NCI-H82 treated with DMSO at 0.1 percent for 48 hours (cell line): ENCODE data around the gene BTBD8.

Source experiments
- DNase-seq: peaks from one replicate; lab custom pipeline; 2025; ENCODE audit not compliant: unreplicated experiment; lab: John Stamatoyannopoulos, UW

BTBD8 gene

GRCh38 chr1:92091625-92092024, 11.5 kb downstream of the BTBD8 start:
- DNase-seq: no peak

- DNase-seq: no peak
These were observed 13.9 kb downstream of the BTBD8 start for GRCh38 chr1:92094090-92094489.

DNA sequence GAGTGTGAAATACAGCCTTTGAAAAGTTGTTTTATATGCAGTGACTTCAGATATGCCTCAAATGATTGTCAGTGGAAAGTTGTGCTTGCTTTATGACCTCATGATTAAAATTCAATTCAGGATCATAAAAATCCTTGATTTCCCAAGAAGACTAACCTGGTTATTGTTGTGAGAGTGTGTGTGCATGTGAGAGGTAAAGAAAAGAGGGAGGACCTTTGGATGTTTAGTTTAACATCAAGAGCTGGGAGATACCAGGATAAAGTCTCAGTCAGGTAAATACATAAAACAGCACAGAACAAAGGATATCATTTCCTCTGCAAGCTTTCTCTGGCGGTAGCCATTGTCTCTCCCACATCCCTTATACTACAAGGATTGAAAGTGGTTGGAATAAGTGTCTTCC, 14.4 kb downstream of the BTBD8 start:
- DNase-seq: no peak

DNA sequence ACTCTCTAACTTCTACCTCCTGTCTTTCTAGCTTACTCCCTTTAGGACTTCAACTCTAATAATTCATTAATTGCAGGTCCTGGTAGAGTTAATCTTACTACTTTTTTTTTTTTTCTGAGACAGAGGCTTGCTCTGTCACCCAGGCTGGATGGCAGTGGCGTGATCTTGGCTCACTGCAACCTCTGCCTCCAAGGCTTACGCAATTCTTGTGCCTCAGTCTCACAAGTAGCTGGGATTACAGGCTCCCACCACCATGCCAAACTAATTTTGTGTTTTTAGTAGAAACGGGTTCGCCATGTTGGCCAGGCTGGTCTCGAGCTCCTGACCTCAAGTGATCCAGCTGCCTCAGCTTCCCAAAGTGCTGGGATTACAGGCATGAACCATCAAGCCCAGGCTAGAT, 15.7 kb downstream of the BTBD8 start:
- no peak for DNase-seq

GRCh38 chr1:92096317-92096716, 16.2 kb downstream of the BTBD8 start:
- DNase-seq: no peak

DNA sequence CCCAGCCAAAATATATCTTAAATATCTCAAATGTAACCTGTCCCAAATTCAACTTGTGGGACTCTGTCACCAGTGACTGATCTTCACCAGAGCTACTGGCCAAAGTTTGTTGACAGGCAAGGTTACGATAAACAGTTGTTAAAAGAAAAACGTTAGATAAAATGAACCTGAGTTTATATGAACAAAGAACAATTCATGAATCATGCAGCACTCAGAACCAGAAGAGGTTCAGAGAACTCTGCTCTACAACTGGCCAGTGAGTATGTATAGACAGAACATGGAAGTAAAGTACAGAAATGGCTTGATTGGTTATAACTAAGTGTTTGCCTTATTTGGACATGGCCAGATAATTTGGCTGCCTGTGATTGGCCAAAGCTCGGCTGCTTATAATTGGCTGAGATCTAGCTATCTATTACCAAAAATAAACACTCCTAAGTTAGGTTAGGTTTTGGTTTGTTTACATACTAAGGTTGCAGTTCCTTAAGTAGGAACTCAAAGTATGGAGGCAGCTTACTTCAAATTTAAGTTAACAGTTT, 25.5 kb downstream of the BTBD8 start:
- DNase-seq: no peak

DNA sequence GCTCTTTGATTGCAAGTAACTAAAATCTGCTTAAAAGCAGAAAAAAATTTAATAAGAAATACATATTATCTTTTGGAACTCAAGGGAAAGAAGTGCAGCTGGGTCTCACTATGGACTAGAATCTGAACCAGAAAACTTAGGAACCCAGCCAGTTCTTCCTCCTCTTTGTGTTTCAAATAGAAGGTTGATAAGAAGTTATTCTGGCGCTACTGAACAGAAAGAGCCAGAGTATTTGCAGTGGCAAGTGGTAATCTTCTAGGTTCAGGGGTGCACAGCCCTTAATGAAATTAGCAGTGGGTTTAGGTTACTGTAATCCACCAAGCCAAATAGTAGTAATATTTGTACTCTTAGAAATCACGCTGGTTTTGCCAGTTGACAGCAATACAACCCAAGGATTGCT, 28.5 kb downstream of the BTBD8 start:
- DNase-seq: peak; percentile 16

DNA sequence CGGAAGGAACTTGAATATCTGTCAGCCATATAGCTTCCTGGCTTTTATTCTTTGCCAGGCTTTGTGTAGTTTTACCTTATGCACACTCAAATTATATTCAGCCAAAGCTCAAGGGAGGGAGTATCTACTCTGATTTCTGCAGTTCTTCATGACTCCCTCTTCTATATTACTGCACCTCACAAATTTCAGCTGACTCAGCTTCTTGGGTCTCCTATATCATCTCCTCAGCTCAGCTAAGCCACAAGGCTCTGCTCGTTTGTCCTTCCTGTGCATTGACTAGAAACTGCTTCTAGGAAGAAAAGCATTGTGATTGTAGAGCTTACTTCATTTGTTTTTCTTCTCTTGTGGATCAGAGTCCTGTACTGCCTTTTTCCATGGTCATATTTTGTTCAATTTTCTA, 37.4 kb downstream of the BTBD8 start:
- DNase-seq: no peak

DNA sequence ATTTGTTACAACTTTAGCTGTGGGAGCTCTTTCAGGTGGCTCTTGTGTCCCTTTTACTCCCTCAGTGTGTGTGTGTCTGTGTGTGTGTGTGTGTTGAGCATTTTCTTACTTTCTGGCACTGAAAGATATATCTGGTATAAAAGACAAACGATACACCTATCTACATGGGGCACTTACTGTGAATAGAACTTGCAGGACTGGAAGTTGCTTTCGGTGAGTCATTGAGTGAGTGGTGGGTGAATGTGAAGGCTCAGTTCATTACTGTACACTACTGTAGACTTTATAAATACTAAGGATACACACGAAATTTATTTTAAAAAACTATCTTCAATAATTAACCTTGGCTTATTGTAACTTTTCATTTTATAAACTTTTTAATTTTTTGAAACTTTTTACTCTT, 38.7 kb downstream of the BTBD8 start:
- DNase-seq: no peak

GRCh38 chr1:92123868-92124267, 43.7 kb downstream of the BTBD8 start:
- DNase-seq: no peak

DNA sequence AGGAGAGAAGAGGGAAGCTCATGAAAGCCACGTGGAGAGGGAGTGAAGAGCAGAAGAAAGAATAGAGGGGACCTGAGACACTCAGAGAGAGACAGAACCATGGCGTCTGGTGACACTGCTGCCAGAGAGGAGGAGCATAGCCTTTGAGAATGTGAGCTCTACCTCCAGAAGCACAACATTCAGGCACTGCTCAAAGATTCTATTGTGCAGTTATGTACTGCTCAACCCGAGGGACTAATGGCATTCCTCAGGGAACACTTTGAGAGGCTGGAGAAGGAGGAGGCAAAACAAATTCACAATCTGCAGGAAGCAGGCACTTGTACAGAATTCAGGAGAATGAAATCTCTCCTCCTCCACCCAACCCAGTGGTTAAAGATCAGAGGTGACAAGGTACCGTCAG, 45.1 kb downstream of the BTBD8 start:
- no peak for DNase-seq

DNA sequence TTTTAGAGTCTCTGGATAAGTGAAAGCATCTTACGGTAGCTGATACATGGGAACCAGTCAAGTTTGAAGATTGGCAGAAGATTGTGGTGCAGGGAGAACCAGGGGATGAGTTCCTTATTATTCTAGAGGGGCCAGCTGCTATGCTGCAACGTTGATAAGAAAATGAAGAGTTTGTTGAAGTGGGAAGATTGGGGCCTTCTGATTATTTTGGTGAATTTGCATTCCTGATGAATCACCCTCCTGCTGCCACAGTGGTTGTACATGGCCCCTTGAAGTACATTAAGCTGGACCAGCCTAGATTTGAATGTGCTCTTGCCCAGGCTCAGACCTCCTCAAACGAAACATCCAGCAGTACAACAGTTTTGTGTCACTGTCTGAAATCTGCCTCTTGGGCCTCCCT, 45.9 kb downstream of the BTBD8 start:
- no peak for DNase-seq

DNA sequence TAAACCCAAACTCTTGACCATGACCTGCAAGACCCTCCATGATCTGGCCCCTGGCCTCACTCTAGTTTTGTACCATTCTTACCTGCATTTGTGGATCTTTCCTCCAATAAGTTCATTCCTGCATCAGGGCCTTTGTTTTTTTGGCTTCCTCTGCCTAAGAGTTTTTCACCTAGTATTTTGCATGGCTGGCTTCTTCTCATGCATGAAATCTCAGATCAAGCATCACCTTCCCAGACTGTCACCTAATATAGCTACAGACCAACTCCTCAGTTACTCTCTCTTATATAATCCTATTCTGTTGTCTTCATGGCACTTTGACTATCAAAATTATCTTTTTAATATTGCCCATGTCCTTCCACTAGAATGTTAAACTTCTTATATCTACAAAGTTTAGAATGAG, 54.2 kb downstream of the BTBD8 start:
- no peak for DNase-seq

- DNase-seq: no peak
These were observed 56.2 kb downstream of the BTBD8 start for GRCh38 chr1:92136341-92136740.

DNA sequence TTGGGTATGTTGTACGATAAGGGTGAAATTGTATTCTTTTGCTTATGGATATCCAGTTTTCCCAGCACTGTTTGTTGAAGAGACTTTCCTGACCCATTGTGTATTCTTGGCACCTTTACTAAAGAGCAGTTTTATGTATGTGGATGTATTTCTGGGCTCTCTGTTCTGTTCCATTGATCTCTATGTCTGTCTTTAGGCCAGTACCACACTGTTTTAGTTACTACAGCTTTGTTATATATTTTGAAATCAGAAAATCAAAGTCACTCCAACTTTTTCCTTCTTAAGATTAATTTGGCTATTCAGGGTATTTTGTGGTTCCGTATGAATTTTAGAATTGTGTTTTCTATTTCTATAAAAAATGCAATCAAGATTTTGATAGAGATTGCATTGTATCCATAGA, 74.8 kb downstream of the BTBD8 start:
- no peak for DNase-seq

DNA sequence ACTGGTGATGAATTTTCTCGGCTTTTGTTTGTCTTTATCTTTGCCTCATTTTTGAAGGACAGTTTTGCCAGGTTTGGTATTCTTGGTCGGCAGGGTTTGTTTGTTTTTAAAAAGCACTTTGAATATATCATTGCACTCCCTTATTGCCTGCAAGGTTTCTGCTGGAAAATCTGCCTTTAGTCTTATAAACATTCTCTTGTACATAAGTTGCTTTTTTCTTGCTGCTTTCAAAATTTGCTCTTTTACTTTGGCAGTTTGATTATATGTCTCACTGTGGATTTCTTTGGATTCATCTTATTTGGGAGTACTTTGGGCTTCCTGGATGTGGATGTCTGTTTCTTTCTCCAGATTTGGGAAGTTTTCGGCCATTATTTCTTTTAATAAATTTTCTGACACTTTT, 79.4 kb downstream of the BTBD8 start:
- no peak for DNase-seq

DNA sequence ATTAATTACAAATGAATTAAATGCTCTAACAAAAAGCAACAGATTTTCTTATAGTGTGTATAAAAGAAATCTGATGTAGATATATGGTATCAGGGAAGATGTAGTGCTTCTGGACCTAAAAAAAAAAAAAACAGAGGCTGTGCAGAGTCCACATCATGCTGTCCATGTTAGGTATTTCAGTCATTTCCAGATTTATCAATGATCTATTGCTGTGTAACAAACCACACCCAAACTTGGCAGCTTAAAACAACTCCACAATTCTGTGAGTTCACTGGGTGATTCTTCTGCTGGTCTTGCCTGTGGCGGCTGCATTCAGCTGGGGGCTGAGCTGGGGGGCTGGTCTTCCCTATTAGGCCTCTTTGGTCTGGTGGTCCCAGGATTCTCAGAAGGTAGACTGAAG, 85.2 kb downstream of the BTBD8 start:
- no peak for DNase-seq

DNA sequence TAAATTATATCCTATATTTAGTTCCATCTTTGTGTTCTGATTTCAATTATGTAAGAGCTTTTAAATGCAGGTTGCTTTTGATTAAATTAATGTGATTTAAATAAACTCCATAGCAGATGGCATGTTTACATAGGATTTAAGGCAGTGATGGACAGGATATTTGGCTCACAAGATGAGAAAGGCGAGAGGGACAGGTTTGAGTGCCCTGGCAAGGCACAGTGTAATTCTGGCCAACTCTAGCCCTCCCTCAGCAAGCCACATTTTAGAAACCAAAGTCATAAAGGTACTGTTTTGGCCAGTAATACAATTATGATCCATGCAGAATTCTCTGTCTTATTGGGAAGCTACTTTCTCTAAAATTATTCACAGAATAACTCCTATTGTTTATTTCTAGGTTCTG, 87.0 kb downstream of the BTBD8 start:
- DNase-seq: peak; percentile 75

DNA sequence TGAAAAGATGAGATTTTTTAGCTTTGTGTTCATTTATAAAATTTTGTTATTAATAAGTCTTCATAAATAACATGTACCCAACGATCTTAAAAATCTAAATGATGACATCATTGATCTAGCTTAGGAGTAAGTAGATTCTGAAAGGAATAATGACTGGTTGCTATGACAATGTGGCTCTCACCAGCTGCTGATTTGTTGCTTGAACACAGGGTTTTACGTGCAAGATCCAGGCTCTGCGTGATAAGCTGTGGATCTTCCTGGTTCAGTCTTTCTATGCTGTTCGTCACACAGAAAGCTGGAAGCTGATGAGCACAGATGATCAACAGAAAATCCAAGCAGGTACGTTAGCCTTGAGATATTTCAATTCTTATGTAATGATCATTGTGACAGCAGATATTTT, 88.5 kb downstream of the BTBD8 start:
- DNase-seq: peak; percentile 95

GRCh38 chr1:92169214-92170005, 89.3 kb downstream of the BTBD8 start:
- DNase-seq: no peak

DNA sequence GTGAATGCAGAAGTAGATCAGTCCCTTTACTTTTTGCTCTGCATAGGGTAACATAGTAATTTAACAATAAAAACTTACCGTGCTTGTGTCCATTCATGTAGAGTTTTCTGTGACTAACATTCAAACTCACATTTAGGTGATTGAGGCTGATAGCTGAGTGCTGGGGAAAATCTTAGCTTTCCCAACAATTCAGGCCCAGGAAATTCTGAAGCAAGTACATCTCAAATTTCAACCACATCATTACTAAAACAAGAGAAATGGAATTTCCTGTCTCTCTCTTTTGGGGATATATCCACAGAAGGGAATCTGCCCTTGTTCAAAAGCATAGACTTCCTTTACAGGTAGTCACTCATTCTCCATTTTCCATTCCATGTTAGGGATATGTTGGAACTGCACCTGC, 104.5 kb downstream of the BTBD8 start:
- no peak for DNase-seq

DNA sequence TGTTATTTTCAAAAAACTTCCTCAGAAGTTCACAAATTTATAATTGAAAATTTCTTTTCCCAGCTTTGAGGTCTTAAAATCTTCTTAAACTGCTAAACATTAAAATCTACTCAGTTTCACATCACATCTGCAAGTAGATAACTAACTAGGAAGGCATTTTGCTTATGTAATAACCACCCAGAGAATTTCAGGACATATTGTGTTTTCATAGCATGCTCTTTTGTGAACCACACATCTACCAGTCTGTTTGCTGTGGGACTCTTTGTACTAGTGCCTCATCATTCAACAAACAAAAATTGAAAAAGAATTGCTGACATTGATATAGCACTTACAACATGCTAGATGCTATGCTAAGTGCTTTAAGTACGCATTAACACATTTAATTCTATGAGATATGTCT, 105.9 kb downstream of the BTBD8 start:
- DNase-seq: no peak
